HCT116 (cell line): ENCODE data around the gene BCL2L11. TPM values are rescaled to one million over a fixed set of nuclear protein-coding genes. Genes with fewer than 3 reads are reported as not detected.
A peak's percentile ranks its signal among the peaks of the same experiment; 100 is the strongest.

Experiments used
- ATAC-seq: fragments of 200-7000 bp; cut with Tn5 transposase; 2 replicates; pipeline ENCODE4 v1.9.1; 2020; ENCODE audit warnings: mild to moderate bottlenecking, moderate library complexity
- BruUV-seq: library from RNA; stranded (reverse); fragments of 400-500 nt; replicated peaks from 2 replicates; lab custom pipeline; 2021; lab: Mats Ljungman, UMichigan
- CTCF ChIA-PET: fragments of 300-600 bp; sonication (Branson Sonifier 250); formaldehyde crosslinking; loops from one replicate; lab custom pipeline; 2021; ENCODE audit warnings: antibody characterized with exemption; lab: Charles Lee
- POLR2A ChIA-PET: fragments of 300-600, 350-600 bp; sonication (Branson Sonifier 250); formaldehyde crosslinking; loops from one replicate; lab custom pipeline; 2021; ENCODE audit warnings: antibody characterized with exemption; lab: Charles Lee
- RAD21 ChIA-PET, 2 experiments: fragments of 300-600 bp; sonication (Branson Sonifier 250); formaldehyde crosslinking; loops; one replicate each; lab custom pipeline; 2023; ENCODE audit warnings: low total read pairs in 2 of 2; ENCODE audit not compliant: uncharacterized antibody in 2 of 2, unreplicated experiment in 2 of 2, low non-redundant PET in 1 of 2; lab: Charles Lee
- DNase-seq: peaks from one replicate; pipeline ENCODE4 v3.0.0-alpha.2; 2010; ENCODE audit warnings: low read depth, low spot score
- H2AFZ ChIP-seq: fragments of 200-600 bp; shearing (Covaris generic), sonication (generic); 2 replicates; pipeline ENCODE4 v1.6.1; 2017; ENCODE audit warnings: low read depth, mixed run types, mixed read lengths, antibody characterized with exemption, low read length; ENCODE audit not compliant: poor library complexity, severe bottlenecking
- H3K27ac ChIP-seq: 2 replicates; pipeline ENCODE4 v1.5.1; 2012; ENCODE audit warnings: low read depth, low read length
- H3K27me3 ChIP-seq: fragments of 200-600 bp; sonication (generic); 2 replicates; pipeline ENCODE4 v1.6.1; 2016; ENCODE audit warnings: mixed run types, low read length, mixed read lengths; ENCODE audit not compliant: insufficient read depth
- H3K36me3 ChIP-seq, 2 experiments: fragments of 200-500 bp in 1 of 2; fragments of 200-600 bp in 1 of 2; sonication (Bioruptor generic) in 1 of 2; sonication (generic) in 1 of 2; 2 replicates each; pipeline versions ENCODE4 v1.5.1 to v1.6.1; 2014 to 2016; ENCODE audit warnings: low read length in 2 of 2, inconsistent platforms in 1 of 2, mixed read lengths in 1 of 2, mixed run types in 1 of 2; ENCODE audit not compliant: insufficient read depth in 2 of 2, control insufficient read depth in 1 of 2
- H3K4me1 ChIP-seq, 2 experiments: fragments of 200-600 bp in 1 of 2; sonication (generic) in 1 of 2; 2 replicates each; pipeline versions ENCODE4 v1.5.1 to v1.6.1; 2012 to 2017; ENCODE audit warnings: low read length in 2 of 2, inconsistent platforms in 1 of 2, mild to moderate bottlenecking in 1 of 2, mixed read lengths in 1 of 2, mixed run types in 1 of 2, moderate library complexity in 1 of 2; ENCODE audit not compliant: insufficient read depth in 2 of 2, control insufficient read depth in 1 of 2
- H3K4me2 ChIP-seq: fragments of 200-600 bp; sonication (generic); 2 replicates; pipeline ENCODE4 v1.6.1; 2017; ENCODE audit warnings: mixed run types, low read length, mixed read lengths
- H3K4me3 ChIP-seq, 2 experiments: fragments of 200-600 bp in 1 of 2; sonication (generic) in 1 of 2; replicated peaks in 1 of 2; 2 replicates each; pipeline ENCODE4 v1.5.1; 2011 to 2016; ENCODE audit warnings: low read length in 2 of 2, control low read depth in 1 of 2, low read depth in 1 of 2, mild to moderate bottlenecking in 1 of 2, mixed read lengths in 1 of 2, mixed run types in 1 of 2
- H3K79me2 ChIP-seq: fragments of 200-600 bp; sonication (generic); 2 replicates; pipeline ENCODE4 v1.6.1; 2017; ENCODE audit warnings: mild to moderate bottlenecking, mixed run types, low read length, moderate library complexity, mixed read lengths; ENCODE audit not compliant: insufficient read depth
- H3K9ac ChIP-seq: fragments of 200-600 bp; sonication (generic); 2 replicates; pipeline ENCODE4 v1.6.1; 2016; ENCODE audit warnings: low read length, mixed read lengths
- H3K9me2 ChIP-seq: fragments of 200-600 bp; sonication (generic), shearing (Covaris generic); 2 replicates; pipeline ENCODE4 v1.6.1; 2017; ENCODE audit warnings: mixed run types, mild to moderate bottlenecking, moderate library complexity; ENCODE audit not compliant: insufficient read depth
- H3K9me3 ChIP-seq, 2 experiments: fragments of 200-500 bp in 1 of 2; fragments of 200-600 bp in 1 of 2; sonication (Bioruptor generic) in 1 of 2; sonication (generic) in 1 of 2; 2 replicates each; pipeline ENCODE4 v1.6.1; 2014 to 2017; ENCODE audit warnings: low read length in 2 of 2, mixed read lengths in 2 of 2, inconsistent platforms in 1 of 2, low read depth in 1 of 2, mild to moderate bottlenecking in 1 of 2, mixed run types in 1 of 2, moderate library complexity in 1 of 2; ENCODE audit not compliant: control insufficient read depth in 1 of 2, insufficient read depth in 1 of 2
- H4K20me1 ChIP-seq: fragments of 200-600 bp; sonication (generic), shearing (Covaris generic); 2 replicates; pipeline ENCODE4 v1.6.1; 2017; ENCODE audit warnings: mixed run types, mild to moderate bottlenecking, moderate library complexity; ENCODE audit not compliant: insufficient read depth
- CBX3 ChIP-seq: IDR thresholded peaks from 2 replicates; pipeline ENCODE4 v1.6.1; 2012; ENCODE audit warnings: low read depth
- ELF1 ChIP-seq: IDR thresholded peaks from 2 replicates; pipeline ENCODE4 v1.6.1; 2012; ENCODE audit warnings: low read depth, borderline replicate concordance
- EZH2 ChIP-seq: fragments of 200-600 bp; sonication (generic); IDR thresholded peaks from 2 replicates; pipeline ENCODE4 v1.6.1; 2017; ENCODE audit warnings: antibody characterized with exemption, mixed run types
- FOSL1 ChIP-seq: IDR thresholded peaks from 2 replicates; pipeline ENCODE4 v1.6.1; 2012; ENCODE audit warnings: low read depth
- JUND ChIP-seq: IDR thresholded peaks from 2 replicates; pipeline ENCODE4 v1.6.1; 2012
- POLR2A ChIP-seq: IDR thresholded peaks from 2 replicates; pipeline ENCODE4 v1.7.0; 2011; ENCODE audit warnings: borderline replicate concordance; ENCODE audit not compliant: insufficient read depth, insufficient read length; ENCODE audit errors: extremely low read depth
- REST ChIP-seq: IDR thresholded peaks from 2 replicates; pipeline ENCODE4 v1.6.1; 2012; ENCODE audit warnings: low read depth
- SP1 ChIP-seq: IDR thresholded peaks from 2 replicates; pipeline ENCODE4 v1.6.1; 2012; ENCODE audit warnings: low read depth
- ZFX ChIP-seq: fragments of 450-650 bp; IDR thresholded peaks from 2 replicates; pipeline ENCODE4 v1.6.1; 2017
- intact Hi-C: fragments of 100-400 bp; cut with micrococcal nuclease; formaldehyde crosslinking; loops from 2 replicates; pipeline ENCODE4 v1.10.0; 2022
- total RNA-seq: library from RNA; stranded (reverse); gene quantifications from one replicate; pipeline ENCODE4 v1.2.1, GENCODE V29; 2021; ENCODE audit not compliant: unreplicated experiment
- TF ChIP-seq, protein P1 (sequence below), 3 experiments: fragments of 200-600 bp in 1 of 3; sonication (generic) in 1 of 3; IDR thresholded peaks in 2 of 3; conservative IDR thresholded peaks in 1 of 3; 2 replicates each; pipeline ENCODE4 v1.5.1; 2012 to 2017; ENCODE audit warnings: low read depth in 2 of 3, low read length in 2 of 3, antibody characterized with exemption in 1 of 3, borderline replicate concordance in 1 of 3, control low read depth in 1 of 3, mild to moderate bottlenecking in 1 of 3, mixed read lengths in 1 of 3, mixed run types in 1 of 3, moderate library complexity in 1 of 3; ENCODE audit not compliant: insufficient read depth in 1 of 3
- TF ChIP-seq, protein P2 (sequence below): IDR thresholded peaks from 2 replicates; pipeline ENCODE4 v1.6.1; 2012
- TF ChIP-seq, protein P3 (sequence below): IDR thresholded peaks from 2 replicates; pipeline ENCODE4 v1.6.1; 2011; ENCODE audit warnings: mild to moderate bottlenecking, low read length, moderate library complexity; ENCODE audit not compliant: insufficient replicate concordance; ENCODE audit errors: extremely low read depth

The BCL2L11 gene
- total RNA-seq, 1 experiment from 2014 or later = 17.8 TPM

DNA sequence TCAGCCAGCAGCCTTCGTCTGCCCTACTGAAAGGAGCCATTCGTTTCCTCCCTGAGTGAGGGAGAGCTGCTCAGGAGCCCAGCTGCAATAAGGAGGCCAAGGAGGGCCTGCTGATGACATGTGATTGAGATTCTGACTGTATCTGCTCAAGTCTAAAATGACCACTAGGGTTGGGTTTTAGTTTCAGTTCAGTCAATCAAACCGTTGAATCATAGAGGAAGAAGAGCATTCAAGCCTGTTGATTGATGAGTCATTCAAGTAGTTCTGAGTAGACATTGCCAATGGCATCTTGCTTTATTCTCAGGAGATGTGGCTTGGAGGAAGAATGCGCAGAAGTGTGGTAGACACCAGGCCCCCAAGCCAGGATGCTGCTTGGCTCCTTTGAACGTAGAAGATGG lies 19.9 kb upstream of the BCL2L11 start:
- ChIA-PET CTCF (no interaction called here), RAD21 (no interaction called here), POLR2A (interaction anchor here (0.9 kb wide), 1 partner anchor 20 kb away, joined by 3 read pairs; the partner anchor contains the start of gene BCL2L11)
- BruUV-seq = no TSS peak
- H3K27me3 ChIP-seq = no peaks in the 10 kb centered on the region
- peak overlapping the region; percentile 52 for H3K4me2 ChIP-seq
- H3K4me1 ChIP-seq = peaks cover 4 to 14% of the 10 kb centered on the region in 2 experiments; a peak in 3 of 4 replicates
- intact Hi-C loops = no loop called here
- peak; percentile 82 for ATAC-seq
- DNase-seq = no peak
- H3K9me3 ChIP-seq = no peaks in the 10 kb centered on the region
- H3K36me3 ChIP-seq = no peaks in the 10 kb centered on the region
- no peak overlapping the region for H3K9ac ChIP-seq
- no peak overlapping the region for H3K27ac ChIP-seq
- TF ChIP-seq JUND (peak; percentile 69), FOSL1 (peak; percentile 82), EZH2 (no peak), CBX3 (peak; percentile 73; the same call in 1 of the 2 replicates), SP1 (peak; percentile 38; the same call in 1 of the 2 replicates), POLR2A (no peak)
- TF ChIP-seq, protein P1, sequence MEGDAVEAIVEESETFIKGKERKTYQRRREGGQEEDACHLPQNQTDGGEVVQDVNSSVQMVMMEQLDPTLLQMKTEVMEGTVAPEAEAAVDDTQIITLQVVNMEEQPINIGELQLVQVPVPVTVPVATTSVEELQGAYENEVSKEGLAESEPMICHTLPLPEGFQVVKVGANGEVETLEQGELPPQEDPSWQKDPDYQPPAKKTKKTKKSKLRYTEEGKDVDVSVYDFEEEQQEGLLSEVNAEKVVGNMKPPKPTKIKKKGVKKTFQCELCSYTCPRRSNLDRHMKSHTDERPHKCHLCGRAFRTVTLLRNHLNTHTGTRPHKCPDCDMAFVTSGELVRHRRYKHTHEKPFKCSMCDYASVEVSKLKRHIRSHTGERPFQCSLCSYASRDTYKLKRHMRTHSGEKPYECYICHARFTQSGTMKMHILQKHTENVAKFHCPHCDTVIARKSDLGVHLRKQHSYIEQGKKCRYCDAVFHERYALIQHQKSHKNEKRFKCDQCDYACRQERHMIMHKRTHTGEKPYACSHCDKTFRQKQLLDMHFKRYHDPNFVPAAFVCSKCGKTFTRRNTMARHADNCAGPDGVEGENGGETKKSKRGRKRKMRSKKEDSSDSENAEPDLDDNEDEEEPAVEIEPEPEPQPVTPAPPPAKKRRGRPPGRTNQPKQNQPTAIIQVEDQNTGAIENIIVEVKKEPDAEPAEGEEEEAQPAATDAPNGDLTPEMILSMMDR (IDR thresholded peaks at IDR 0.05 in 2 of 3, conservative IDR thresholded peaks at IDR 0.05 in 1 of 3; ENCODE audit: borderline replicate concordance in 1 of 3, insufficient read depth in 1 of 3, low read depth in 2 of 3, low read length in 2 of 3) = peak in 2 of 3 experiments; percentile 13 to 34; a peak in 2 of 6 replicates
- TF ChIP-seq, protein P2, sequence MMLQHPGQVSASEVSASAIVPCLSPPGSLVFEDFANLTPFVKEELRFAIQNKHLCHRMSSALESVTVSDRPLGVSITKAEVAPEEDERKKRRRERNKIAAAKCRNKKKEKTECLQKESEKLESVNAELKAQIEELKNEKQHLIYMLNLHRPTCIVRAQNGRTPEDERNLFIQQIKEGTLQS = no peak
- no peak overlapping the region for H2AFZ ChIP-seq
- H3K4me3 ChIP-seq = no peak overlapping the region
- H4K20me1 ChIP-seq = no peaks in the 10 kb centered on the region
- H3K9me2 ChIP-seq = no peaks in the 10 kb centered on the region
- H3K79me2 ChIP-seq = no peaks in the 10 kb centered on the region

DNA sequence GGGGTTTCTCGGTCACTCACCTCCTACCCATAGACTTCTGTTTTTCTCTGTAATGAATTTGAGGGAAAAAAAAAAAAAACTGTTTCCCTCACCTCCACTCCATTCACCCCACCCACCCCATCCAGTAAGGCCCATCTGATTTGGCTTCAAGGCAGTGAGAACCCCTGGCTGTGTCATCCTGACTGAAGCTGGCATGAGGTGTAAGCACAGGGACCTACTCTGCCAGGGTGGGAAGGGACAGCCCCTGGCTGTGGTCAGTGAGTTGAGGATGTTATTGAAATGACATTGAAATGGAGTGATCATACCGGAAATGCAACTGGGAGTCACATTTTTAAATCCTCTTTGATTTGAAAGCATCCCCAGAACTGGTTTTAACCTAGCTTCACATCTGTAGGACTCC lies 19.1 kb upstream of the BCL2L11 start:
- CTCF ChIA-PET = no interaction called here
- intact Hi-C loops = no loop called here
- BruUV-seq = no TSS peak
- Histone ChIP-seq H3K79me2 (no peaks in the 10 kb centered on the region), H3K4me2 (no peak overlapping the region), H3K4me1 (peaks cover 4 to 14% of the 10 kb centered on the region in 2 experiments; a peak in 3 of 4 replicates), H2AFZ (no peak overlapping the region), H3K9me3 (no peaks in the 10 kb centered on the region), H3K9me2 (no peaks in the 10 kb centered on the region)
- RAD21 ChIA-PET = no interaction called here
- POLR2A ChIA-PET = interaction anchor here (1.4 kb wide), 1 partner anchor 19 kb away, joined by 6 read pairs; the partner anchor contains the start of gene BCL2L11
- DNase-seq = no peak
- no peak for TF ChIP-seq ZFX
- TF ChIP-seq, protein P3, sequence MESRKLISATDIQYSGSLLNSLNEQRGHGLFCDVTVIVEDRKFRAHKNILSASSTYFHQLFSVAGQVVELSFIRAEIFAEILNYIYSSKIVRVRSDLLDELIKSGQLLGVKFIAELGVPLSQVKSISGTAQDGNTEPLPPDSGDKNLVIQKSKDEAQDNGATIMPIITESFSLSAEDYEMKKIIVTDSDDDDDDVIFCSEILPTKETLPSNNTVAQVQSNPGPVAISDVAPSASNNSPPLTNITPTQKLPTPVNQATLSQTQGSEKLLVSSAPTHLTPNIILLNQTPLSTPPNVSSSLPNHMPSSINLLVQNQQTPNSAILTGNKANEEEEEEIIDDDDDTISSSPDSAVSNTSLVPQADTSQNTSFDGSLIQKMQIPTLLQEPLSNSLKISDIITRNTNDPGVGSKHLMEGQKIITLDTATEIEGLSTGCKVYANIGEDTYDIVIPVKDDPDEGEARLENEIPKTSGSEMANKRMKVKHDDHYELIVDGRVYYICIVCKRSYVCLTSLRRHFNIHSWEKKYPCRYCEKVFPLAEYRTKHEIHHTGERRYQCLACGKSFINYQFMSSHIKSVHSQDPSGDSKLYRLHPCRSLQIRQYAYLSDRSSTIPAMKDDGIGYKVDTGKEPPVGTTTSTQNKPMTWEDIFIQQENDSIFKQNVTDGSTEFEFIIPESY = no peak
- TF ChIP-seq ELF1 = no peak
- TF ChIP-seq, protein P2 = no peak
- no peak for TF ChIP-seq REST
- no peak for TF ChIP-seq JUND
- TF ChIP-seq, all 23 proteins: peak for 0
- no peak overlapping the region for H3K4me3 ChIP-seq
- ATAC-seq = no peak
- H3K27ac ChIP-seq = no peak overlapping the region
- no peak overlapping the region for H3K9ac ChIP-seq
- H4K20me1 ChIP-seq = no peaks in the 10 kb centered on the region
- H3K27me3 ChIP-seq = no peaks in the 10 kb centered on the region
- H3K36me3 ChIP-seq = no peaks in the 10 kb centered on the region
